HepG2 (cell line): Measurements from ENCODE around the gene GDAP1L1. TPM values are rescaled to one million over a fixed set of nuclear protein-coding genes. Genes with fewer than 3 reads are reported as not detected.

Source experiments
- ARHGAP35 ChIP-seq: sonication (generic); formaldehyde crosslinking; IDR thresholded peaks from 2 replicates; pipeline ENCODE4 v1.9.0; 2022; ENCODE audit warnings: mild to moderate bottlenecking, inconsistent platforms, moderate library complexity, missing genetic modification reagents, borderline replicate concordance
- GTF3A ChIP-seq: sonication (generic); formaldehyde crosslinking; conservative IDR thresholded peaks from 2 replicates; pipeline ENCODE4 v1.4.0; 2020; ENCODE audit warnings: mild to moderate bottlenecking, missing genetic modification reagents
- HNRNPLL ChIP-seq: fragments of 200-400 bp; formaldehyde crosslinking; IDR thresholded peaks from 2 replicates; pipeline ENCODE4 v1.6.1; 2017; ENCODE audit warnings: mild to moderate bottlenecking, low read depth, low read length; ENCODE audit not compliant: poor library complexity, severe bottlenecking
- JUNB ChIP-seq: sonication (generic); formaldehyde crosslinking; IDR thresholded peaks from 2 replicates; pipeline ENCODE4 v1.8.0; 2022; ENCODE audit warnings: missing genetic modification reagents, mild to moderate bottlenecking, borderline replicate concordance
- SNAI1 ChIP-seq: sonication (generic); formaldehyde crosslinking; IDR thresholded peaks from 2 replicates; pipeline ENCODE4 v1.5.0; 2020; ENCODE audit warnings: mild to moderate bottlenecking, missing genetic modification reagents, borderline replicate concordance
- SP140L ChIP-seq: sonication (generic); formaldehyde crosslinking; IDR thresholded peaks from 2 replicates; pipeline ENCODE4 v1.4.0; 2020; ENCODE audit warnings: missing genetic modification reagents, borderline replicate concordance
- SUZ12 ChIP-seq: fragments of 150-350 bp; IDR thresholded peaks from 2 replicates; pipeline ENCODE4 v1.6.1; 2014; ENCODE audit warnings: low read depth, low read length
- ZNF260 ChIP-seq: sonication (generic); formaldehyde crosslinking; IDR thresholded peaks from 2 replicates; pipeline ENCODE4 v1.4.0; 2020; ENCODE audit warnings: missing genetic modification reagents, low read depth, mild to moderate bottlenecking, borderline replicate concordance
- polyA plus RNA-seq, 8 experiments: library from polyadenylated mRNA; depleted of rRNA in 3 of 8; stranded (reverse) in 7 of 8; unstranded in 1 of 8; fragments of >200 nt; fragmentation: Illumina TruSeq in 4 of 8; extraction: Trizol in 4 of 8; gene quantifications; 2 replicates each; pipeline versions ENCODE4 v1.2.1 to v1.2.3, GENCODE V29; 2011 to 2016; ENCODE audit warnings: low read depth in 4 of 8, missing spikeins in 1 of 8, mixed read lengths in 1 of 8; ENCODE audit not compliant: insufficient read depth in 1 of 8
- total RNA-seq, 5 experiments: library from RNA; depleted of rRNA; stranded (reverse); fragments of >200 nt; fragmentation: Illumina TruSeq; extraction: Trizol; gene quantifications; 2 replicates each; pipeline ENCODE4 v1.2.3, GENCODE V29; 2016; ENCODE audit warnings: low read depth in 1 of 5
- TF ChIP-seq, protein P1 (sequence below): sonication (generic); formaldehyde crosslinking; IDR thresholded peaks from 2 replicates; pipeline ENCODE4 v1.4.0; 2020; ENCODE audit warnings: missing genetic modification reagents
- TF ChIP-seq, protein P2 (sequence below): sonication (generic); formaldehyde crosslinking; IDR thresholded peaks from 2 replicates; pipeline ENCODE4 v1.4.0; 2020; ENCODE audit warnings: missing genetic modification reagents
- TF ChIP-seq, protein P3 (sequence below), 2 experiments: fragments of 450-650 bp in 1 of 2; sonication (generic) in 1 of 2; formaldehyde crosslinking; IDR thresholded peaks; 2 replicates each; pipeline versions ENCODE4 v1.5.0 to v1.8.0; 2020 to 2022; ENCODE audit warnings: mild to moderate bottlenecking in 1 of 2, missing genetic modification reagents in 1 of 2
- TF ChIP-seq, protein P4 (sequence below): sonication (generic); formaldehyde crosslinking; IDR thresholded peaks from 2 replicates; pipeline ENCODE4 v1.8.0; 2022; ENCODE audit warnings: missing genetic modification reagents, mild to moderate bottlenecking, borderline replicate concordance

The GDAP1L1 gene
- total and polyA plus RNA-seq, 2 of the 13 experiments (the other 11 are each of a cell fraction or from before 2014, with no cell fraction given): 0.04 TPM; not detected in 1

DNA sequence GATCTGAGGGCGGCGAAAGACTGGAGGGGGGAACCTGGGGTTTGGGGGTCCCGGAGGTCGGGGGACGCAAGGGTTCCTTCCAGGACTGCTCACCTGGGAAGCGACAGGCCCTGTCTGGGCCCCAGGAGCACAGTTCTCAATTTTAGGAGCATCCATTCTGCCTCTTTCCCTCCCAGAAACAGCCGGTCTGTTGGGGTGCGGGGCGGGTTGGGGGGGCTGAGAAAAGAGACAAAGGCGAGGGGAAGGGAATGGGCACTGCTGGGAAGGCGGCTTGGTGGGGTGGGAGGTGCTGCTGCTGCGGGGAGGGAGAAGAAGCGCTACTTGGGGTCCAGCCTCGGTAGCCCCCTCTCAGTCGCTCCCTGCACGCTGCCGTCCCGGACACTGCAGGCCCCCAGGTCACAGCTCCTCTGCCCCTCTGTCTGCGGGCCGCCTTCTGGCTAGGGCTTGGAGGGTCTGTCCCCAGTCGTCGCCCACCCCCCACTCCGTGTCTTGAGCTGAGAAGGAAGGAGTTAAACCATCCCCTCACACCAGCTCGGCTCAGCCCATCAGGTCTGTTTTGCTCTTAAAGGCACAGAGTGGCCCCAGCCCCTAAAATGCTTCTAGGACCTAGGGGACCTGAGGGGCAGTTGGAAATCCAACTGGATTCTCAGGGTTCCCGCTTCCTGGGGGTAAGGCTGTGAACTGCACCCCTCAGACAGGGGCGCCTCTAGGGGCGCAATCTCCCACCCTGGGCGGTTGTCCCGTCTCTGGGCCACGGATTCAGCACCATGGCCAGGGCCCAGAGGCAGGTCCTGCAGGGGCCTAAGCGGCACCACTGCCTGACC is 690 bp downstream of the GDAP1L1 start (continued):
- TF ChIP-seq, protein P1, sequence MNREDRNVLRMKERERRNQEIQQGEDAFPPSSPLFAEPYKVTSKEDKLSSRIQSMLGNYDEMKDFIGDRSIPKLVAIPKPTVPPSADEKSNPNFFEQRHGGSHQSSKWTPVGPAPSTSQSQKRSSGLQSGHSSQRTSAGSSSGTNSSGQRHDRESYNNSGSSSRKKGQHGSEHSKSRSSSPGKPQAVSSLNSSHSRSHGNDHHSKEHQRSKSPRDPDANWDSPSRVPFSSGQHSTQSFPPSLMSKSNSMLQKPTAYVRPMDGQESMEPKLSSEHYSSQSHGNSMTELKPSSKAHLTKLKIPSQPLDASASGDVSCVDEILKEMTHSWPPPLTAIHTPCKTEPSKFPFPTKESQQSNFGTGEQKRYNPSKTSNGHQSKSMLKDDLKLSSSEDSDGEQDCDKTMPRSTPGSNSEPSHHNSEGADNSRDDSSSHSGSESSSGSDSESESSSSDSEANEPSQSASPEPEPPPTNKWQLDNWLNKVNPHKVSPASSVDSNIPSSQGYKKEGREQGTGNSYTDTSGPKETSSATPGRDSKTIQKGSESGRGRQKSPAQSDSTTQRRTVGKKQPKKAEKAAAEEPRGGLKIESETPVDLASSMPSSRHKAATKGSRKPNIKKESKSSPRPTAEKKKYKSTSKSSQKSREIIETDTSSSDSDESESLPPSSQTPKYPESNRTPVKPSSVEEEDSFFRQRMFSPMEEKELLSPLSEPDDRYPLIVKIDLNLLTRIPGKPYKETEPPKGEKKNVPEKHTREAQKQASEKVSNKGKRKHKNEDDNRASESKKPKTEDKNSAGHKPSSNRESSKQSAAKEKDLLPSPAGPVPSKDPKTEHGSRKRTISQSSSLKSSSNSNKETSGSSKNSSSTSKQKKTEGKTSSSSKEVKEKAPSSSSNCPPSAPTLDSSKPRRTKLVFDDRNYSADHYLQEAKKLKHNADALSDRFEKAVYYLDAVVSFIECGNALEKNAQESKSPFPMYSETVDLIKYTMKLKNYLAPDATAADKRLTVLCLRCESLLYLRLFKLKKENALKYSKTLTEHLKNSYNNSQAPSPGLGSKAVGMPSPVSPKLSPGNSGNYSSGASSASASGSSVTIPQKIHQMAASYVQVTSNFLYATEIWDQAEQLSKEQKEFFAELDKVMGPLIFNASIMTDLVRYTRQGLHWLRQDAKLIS (CRISPR knock-in tag): 0 out of 2 replicates have a peak, but pooled peaks have one; percentile 42
- TF ChIP-seq SNAI1 (CRISPR knock-in tag) (peak; percentile 99), SP140L (CRISPR knock-in tag) (peak; percentile 99), SUZ12 (0 out of 2 replicates have a peak, but pooled peaks have one; percentile 11), ARHGAP35 (CRISPR knock-in tag) (peak; percentile 96), HNRNPLL (peak; percentile 45), GTF3A (0 out of 2 replicates have a peak, but pooled peaks have one; percentile 74), ZNF260 (no peak), JUNB (CRISPR knock-in tag) (no peak)
- TF ChIP-seq, protein P2, sequence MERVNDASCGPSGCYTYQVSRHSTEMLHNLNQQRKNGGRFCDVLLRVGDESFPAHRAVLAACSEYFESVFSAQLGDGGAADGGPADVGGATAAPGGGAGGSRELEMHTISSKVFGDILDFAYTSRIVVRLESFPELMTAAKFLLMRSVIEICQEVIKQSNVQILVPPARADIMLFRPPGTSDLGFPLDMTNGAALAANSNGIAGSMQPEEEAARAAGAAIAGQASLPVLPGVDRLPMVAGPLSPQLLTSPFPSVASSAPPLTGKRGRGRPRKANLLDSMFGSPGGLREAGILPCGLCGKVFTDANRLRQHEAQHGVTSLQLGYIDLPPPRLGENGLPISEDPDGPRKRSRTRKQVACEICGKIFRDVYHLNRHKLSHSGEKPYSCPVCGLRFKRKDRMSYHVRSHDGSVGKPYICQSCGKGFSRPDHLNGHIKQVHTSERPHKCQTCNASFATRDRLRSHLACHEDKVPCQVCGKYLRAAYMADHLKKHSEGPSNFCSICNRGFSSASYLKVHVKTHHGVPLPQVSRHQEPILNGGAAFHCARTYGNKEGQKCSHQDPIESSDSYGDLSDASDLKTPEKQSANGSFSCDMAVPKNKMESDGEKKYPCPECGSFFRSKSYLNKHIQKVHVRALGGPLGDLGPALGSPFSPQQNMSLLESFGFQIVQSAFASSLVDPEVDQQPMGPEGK (CRISPR knock-in tag): peak; percentile 77
- TF ChIP-seq, protein P3, sequence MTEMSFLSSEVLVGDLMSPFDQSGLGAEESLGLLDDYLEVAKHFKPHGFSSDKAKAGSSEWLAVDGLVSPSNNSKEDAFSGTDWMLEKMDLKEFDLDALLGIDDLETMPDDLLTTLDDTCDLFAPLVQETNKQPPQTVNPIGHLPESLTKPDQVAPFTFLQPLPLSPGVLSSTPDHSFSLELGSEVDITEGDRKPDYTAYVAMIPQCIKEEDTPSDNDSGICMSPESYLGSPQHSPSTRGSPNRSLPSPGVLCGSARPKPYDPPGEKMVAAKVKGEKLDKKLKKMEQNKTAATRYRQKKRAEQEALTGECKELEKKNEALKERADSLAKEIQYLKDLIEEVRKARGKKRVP (CRISPR knock-in tag; IDR thresholded peaks at IDR 0.05): no peak
- TF ChIP-seq, protein P4, sequence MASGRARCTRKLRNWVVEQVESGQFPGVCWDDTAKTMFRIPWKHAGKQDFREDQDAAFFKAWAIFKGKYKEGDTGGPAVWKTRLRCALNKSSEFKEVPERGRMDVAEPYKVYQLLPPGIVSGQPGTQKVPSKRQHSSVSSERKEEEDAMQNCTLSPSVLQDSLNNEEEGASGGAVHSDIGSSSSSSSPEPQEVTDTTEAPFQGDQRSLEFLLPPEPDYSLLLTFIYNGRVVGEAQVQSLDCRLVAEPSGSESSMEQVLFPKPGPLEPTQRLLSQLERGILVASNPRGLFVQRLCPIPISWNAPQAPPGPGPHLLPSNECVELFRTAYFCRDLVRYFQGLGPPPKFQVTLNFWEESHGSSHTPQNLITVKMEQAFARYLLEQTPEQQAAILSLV (CRISPR knock-in tag): peak; percentile 97; the same call in 1 of the 2 replicates
